ENCODE data around the gene APBB1.

Gene APBB1

GRCh38 chr11:6417907-6418556 lies 862 bp downstream of the APBB1 start:
- no peak for TF ChIP-seq POLR2A (IDR thresholded peaks at IDR 0.05; ENCODE audit: extremely low read depth, insufficient read length)
- TF ChIP-seq, protein P1, sequence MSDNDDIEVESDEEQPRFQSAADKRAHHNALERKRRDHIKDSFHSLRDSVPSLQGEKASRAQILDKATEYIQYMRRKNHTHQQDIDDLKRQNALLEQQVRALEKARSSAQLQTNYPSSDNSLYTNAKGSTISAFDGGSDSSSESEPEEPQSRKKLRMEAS (IDR thresholded peaks at IDR 0.05; ENCODE audit: low read depth, low read length): no peak
- TF ChIP-seq, protein P2, sequence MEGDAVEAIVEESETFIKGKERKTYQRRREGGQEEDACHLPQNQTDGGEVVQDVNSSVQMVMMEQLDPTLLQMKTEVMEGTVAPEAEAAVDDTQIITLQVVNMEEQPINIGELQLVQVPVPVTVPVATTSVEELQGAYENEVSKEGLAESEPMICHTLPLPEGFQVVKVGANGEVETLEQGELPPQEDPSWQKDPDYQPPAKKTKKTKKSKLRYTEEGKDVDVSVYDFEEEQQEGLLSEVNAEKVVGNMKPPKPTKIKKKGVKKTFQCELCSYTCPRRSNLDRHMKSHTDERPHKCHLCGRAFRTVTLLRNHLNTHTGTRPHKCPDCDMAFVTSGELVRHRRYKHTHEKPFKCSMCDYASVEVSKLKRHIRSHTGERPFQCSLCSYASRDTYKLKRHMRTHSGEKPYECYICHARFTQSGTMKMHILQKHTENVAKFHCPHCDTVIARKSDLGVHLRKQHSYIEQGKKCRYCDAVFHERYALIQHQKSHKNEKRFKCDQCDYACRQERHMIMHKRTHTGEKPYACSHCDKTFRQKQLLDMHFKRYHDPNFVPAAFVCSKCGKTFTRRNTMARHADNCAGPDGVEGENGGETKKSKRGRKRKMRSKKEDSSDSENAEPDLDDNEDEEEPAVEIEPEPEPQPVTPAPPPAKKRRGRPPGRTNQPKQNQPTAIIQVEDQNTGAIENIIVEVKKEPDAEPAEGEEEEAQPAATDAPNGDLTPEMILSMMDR (IDR thresholded peaks at IDR 0.05; ENCODE audit: low read depth, low read length): no peak
- no peak for TF ChIP-seq MYC (IDR thresholded peaks at IDR 0.05; ENCODE audit: low read depth, low read length)
- DNase-seq (ENCODE audit: low read depth): no peak
- no peak overlapping the region for H3K4me3 ChIP-seq (ENCODE audit: low read depth, low read length)

GRCh38 chr11:6415797-6416196 lies 3.1 kb downstream of the APBB1 start:
- no peak for DNase-seq (ENCODE audit: low read depth)
- TF ChIP-seq, protein P1 (IDR thresholded peaks at IDR 0.05; ENCODE audit: low read depth, low read length): no peak
- TF ChIP-seq MYC (IDR thresholded peaks at IDR 0.05; ENCODE audit: low read depth, low read length) (no peak), POLR2A (IDR thresholded peaks at IDR 0.05; ENCODE audit: extremely low read depth, insufficient read length) (no peak)
- TF ChIP-seq, protein P2 (IDR thresholded peaks at IDR 0.05; ENCODE audit: low read depth, low read length): no peak
- no peak overlapping the region for H3K4me3 ChIP-seq (ENCODE audit: low read depth, low read length)

DNA sequence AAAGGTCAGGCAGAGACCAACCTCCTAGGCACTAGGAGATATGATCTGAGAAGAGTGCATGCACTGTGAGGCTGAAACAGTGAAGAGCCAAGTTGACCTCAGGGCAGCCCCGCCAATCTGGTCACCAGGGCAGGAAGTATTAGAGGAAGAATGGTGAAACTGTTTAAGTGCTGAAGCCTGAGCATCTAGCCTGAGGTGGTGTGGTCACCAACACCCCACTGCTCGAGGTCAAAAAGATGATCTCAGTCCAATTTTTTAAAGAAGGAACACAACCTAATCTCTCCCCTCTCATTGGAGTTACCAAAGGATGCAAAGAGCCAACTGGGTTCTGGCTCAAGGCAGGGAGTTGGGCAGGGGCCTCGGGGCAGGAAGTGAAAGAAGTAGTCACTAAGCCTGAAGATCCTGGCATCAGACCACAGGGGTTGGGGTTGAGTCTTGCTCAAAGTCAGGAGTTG lies 4.0 kb downstream of the APBB1 start:
- peak; percentile 23 for DNase-seq (ENCODE audit: low read depth)
- TF ChIP-seq, protein P1 (IDR thresholded peaks at IDR 0.05; ENCODE audit: low read depth, low read length): no peak
- TF ChIP-seq MYC (IDR thresholded peaks at IDR 0.05; ENCODE audit: low read depth, low read length) (no peak), POLR2A (IDR thresholded peaks at IDR 0.05; ENCODE audit: extremely low read depth, insufficient read length) (no peak)
- TF ChIP-seq, protein P2 (IDR thresholded peaks at IDR 0.05; ENCODE audit: low read depth, low read length): no peak
- no peak overlapping the region for H3K4me3 ChIP-seq (ENCODE audit: low read depth, low read length)

- no peak for DNase-seq (ENCODE audit: low read depth)
- TF ChIP-seq, protein P2 (IDR thresholded peaks at IDR 0.05; ENCODE audit: low read depth, low read length): no peak
- TF ChIP-seq MYC (IDR thresholded peaks at IDR 0.05; ENCODE audit: low read depth, low read length) (no peak), POLR2A (IDR thresholded peaks at IDR 0.05; ENCODE audit: extremely low read depth, insufficient read length) (no peak)
- TF ChIP-seq, protein P1 (IDR thresholded peaks at IDR 0.05; ENCODE audit: low read depth, low read length): no peak
These were observed 5.1 kb downstream of the APBB1 start for GRCh38 chr11:6413791-6414201.

DNA sequence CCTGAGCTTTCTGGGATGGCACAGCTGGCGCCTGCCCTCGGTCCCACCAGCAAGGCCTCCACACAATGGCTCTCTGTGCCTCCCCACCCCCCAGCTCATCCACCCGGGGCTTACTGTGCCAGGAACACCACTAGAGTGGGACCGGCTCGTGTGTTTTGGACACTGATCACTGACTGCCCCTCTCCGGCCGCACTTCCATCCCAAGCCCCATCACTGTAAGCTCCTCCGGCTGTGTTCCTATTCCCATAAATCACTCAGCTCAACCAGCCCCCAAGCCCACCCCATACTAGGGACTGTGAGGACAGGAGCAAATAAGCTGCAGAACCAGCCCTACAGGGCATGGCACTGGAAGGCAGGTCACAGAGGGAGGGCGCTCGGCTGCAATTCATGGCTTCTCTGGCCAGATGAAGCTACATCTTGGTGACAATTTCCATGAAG lies 7.3 kb downstream of the APBB1 start:
- DNase-seq (ENCODE audit: low read depth): no peak
- H3K4me3 ChIP-seq (ENCODE audit: low read depth, low read length): no peak overlapping the region
- TF ChIP-seq, protein P1 (IDR thresholded peaks at IDR 0.05; ENCODE audit: low read depth, low read length): no peak
- TF ChIP-seq, protein P2 (IDR thresholded peaks at IDR 0.05; ENCODE audit: low read depth, low read length): no peak
- TF ChIP-seq MYC (IDR thresholded peaks at IDR 0.05; ENCODE audit: low read depth, low read length) (no peak), POLR2A (IDR thresholded peaks at IDR 0.05; ENCODE audit: extremely low read depth, insufficient read length) (no peak)

More at GRCh38 chr11:6413791-6414201, 5.1 kb downstream of the APBB1 start:
- no peak overlapping the region for H3K4me3 ChIP-seq (ENCODE audit: low read depth, low read length)

Measured in NB4 (cell line).